HepG2 (cell line): ENCODE data around the gene RGL1. TPM values are rescaled to one million over a fixed set of nuclear protein-coding genes. Genes with fewer than 3 reads are reported as not detected.

Experiments used
- ATAC-seq: fragments of 200-7000 bp; cut with Tn5 transposase; 3 replicates; pipeline ENCODE4 v1.9.1; 2020; ENCODE audit warnings: mild to moderate bottlenecking, moderate library complexity
- BruUV-seq: library from RNA; stranded (reverse); fragments of 400-500 nt; replicated peaks from 2 replicates; lab custom pipeline; 2021; lab: Mats Ljungman, UMichigan
- CTCF ChIA-PET: fragments of 300-600 bp; formaldehyde crosslinking; extraction: SDS; loops from one replicate; lab custom pipeline; 2021; ENCODE audit warnings: low total read pairs, inconsistent platforms, low intra/inter-chr PET ratio; lab: Yijun Ruan, JAX
- POLR2A ChIA-PET: fragments of 350-600 bp; sonication (Branson Sonifier 250); formaldehyde crosslinking; loops from one replicate; lab custom pipeline; 2020; ENCODE audit warnings: antibody characterized with exemption, inconsistent platforms; lab: Yijun Ruan, JAX
- DNase-seq: peaks from one replicate; pipeline ENCODE4 v3.0.0-alpha.2; 2015; ENCODE audit warnings: low spot score
- FAIRE-seq: peaks from 3 replicates; lab custom pipeline; 2011; peaks lifted over from hg19 to GRCh38; lab: Jason Lieb, UNC
- H2AFZ ChIP-seq: one replicate; pipeline ENCODE4 v1.6.1; 2011; ENCODE audit warnings: low read length, inconsistent platforms
- H3K27ac ChIP-seq: fragments of 300-600 bp; 3 replicates; pipeline ENCODE4 v1.8.0; 2011; ENCODE audit warnings: mixed run types, mild to moderate bottlenecking, mixed read lengths, low read length, inconsistent platforms; ENCODE audit not compliant: insufficient read depth; ENCODE audit errors: extremely low read length
- H3K27me3 ChIP-seq, 2 experiments: fragments of 200-600 bp in 1 of 2; 2 replicates in 1 of 2; 3 replicates in 1 of 2; pipeline versions ENCODE4 v1.6.0 to v1.8.0; 2011; ENCODE audit warnings: low read length in 2 of 2, mild to moderate bottlenecking in 2 of 2, moderate library complexity in 2 of 2, inconsistent platforms in 1 of 2; ENCODE audit not compliant: insufficient read depth in 2 of 2, control insufficient read depth in 1 of 2
- H3K36me3 ChIP-seq, 2 experiments: fragments of 200-600 bp in 1 of 2; replicated peaks in 1 of 2; 2 replicates in 1 of 2; 3 replicates in 1 of 2; pipeline versions ENCODE4 v1.5.1 to v1.8.0; 2011; ENCODE audit warnings: low read length in 2 of 2, inconsistent platforms in 1 of 2; ENCODE audit not compliant: insufficient read depth in 2 of 2, control insufficient read depth in 1 of 2
- H3K4me1 ChIP-seq: 2 replicates; pipeline ENCODE4 v1.5.1; 2012; ENCODE audit warnings: low read length, inconsistent platforms; ENCODE audit not compliant: insufficient read depth
- H3K4me2 ChIP-seq: 2 replicates; pipeline ENCODE4 v1.6.0; 2011; ENCODE audit warnings: low read depth, low read length, inconsistent platforms
- H3K4me3 ChIP-seq, 3 experiments: fragments of 200-600 bp in 1 of 3; sonication (generic), shearing (Covaris generic) in 1 of 3; replicated peaks in 1 of 3; 2 replicates each; pipeline ENCODE4 v1.5.1; 2011 to 2016; ENCODE audit warnings: low read length in 3 of 3, inconsistent platforms in 2 of 3, low read depth in 2 of 3, mild to moderate bottlenecking in 2 of 3, control low read depth in 1 of 3, mixed read lengths in 1 of 3; ENCODE audit not compliant: insufficient read depth in 1 of 3
- H3K79me2 ChIP-seq: one replicate; pipeline ENCODE4 v1.6.1; 2011; ENCODE audit warnings: low read length, inconsistent platforms; ENCODE audit not compliant: insufficient read depth
- H3K9ac ChIP-seq: 2 replicates; pipeline ENCODE4 v1.6.0; 2011; ENCODE audit warnings: mild to moderate bottlenecking, low read depth, low read length, inconsistent platforms; ENCODE audit not compliant: insufficient read depth
- H3K9me3 ChIP-seq: 2 replicates; pipeline ENCODE4 v1.5.1; 2012; ENCODE audit warnings: mild to moderate bottlenecking, low read length
- H4K20me1 ChIP-seq: 2 replicates; pipeline ENCODE4 v1.6.0; 2011; ENCODE audit warnings: inconsistent platforms, mild to moderate bottlenecking, low read length, moderate library complexity; ENCODE audit not compliant: insufficient read depth
- CC2D1A ChIP-seq: sonication (generic); formaldehyde crosslinking; IDR thresholded peaks from 2 replicates; pipeline ENCODE4 v1.8.1; 2023; ENCODE audit warnings: mild to moderate bottlenecking, missing genetic modification reagents
- MEF2D ChIP-seq: sonication (generic); formaldehyde crosslinking; IDR thresholded peaks from 2 replicates; pipeline ENCODE4 v1.5.1; 2020; ENCODE audit warnings: mild to moderate bottlenecking, missing genetic modification reagents
- MIXL1 ChIP-seq: IDR thresholded peaks from 2 replicates; pipeline ENCODE4 v1.6.1; 2016
- PAX8 ChIP-seq: sonication (generic); formaldehyde crosslinking; IDR thresholded peaks from 2 replicates; pipeline ENCODE4 v1.8.0; 2022; ENCODE audit warnings: mild to moderate bottlenecking, missing genetic modification reagents, borderline replicate concordance
- SIN3A ChIP-seq: IDR thresholded peaks from 2 replicates; pipeline ENCODE4 v1.6.1; 2011; ENCODE audit warnings: low read depth, mild to moderate bottlenecking, control low read depth, low read length, borderline replicate concordance
- XBP1 ChIP-seq: sonication (generic); formaldehyde crosslinking; IDR thresholded peaks from 2 replicates; pipeline ENCODE4 v1.5.0; 2020; ENCODE audit warnings: missing genetic modification reagents
- ZNF367 ChIP-seq: sonication (generic); formaldehyde crosslinking; IDR thresholded peaks from 2 replicates; pipeline ENCODE4 v1.4.0; 2020; ENCODE audit warnings: missing genetic modification reagents, borderline replicate concordance
- WGBS: methylation state at CpG from one replicate; pipeline ENCODE4 v1.1.6; 2017; ENCODE audit warnings: low lambda C conversion rate; 5-methylcytosine and 5-hydroxymethylcytosine counted together
- in situ Hi-C: cut with HindIII; loops from 2 replicates; pipeline ENCODE4 v1.10.0; 2017; ENCODE audit warnings: low pct_unique_long_range_greater_than_20kb; ENCODE audit not compliant: extremely low pct_ligation_motif_present
- intact Hi-C: fragments of 100-400 bp; cut with micrococcal nuclease; formaldehyde crosslinking; loops from one replicate; pipeline ENCODE4 v1.10.0; 2022; ENCODE audit not compliant: unreplicated experiment
- polyA plus RNA-seq, 8 experiments: library from polyadenylated mRNA; depleted of rRNA in 3 of 8; stranded (reverse) in 7 of 8; unstranded in 1 of 8; fragments of >200 nt; fragmentation: Illumina TruSeq in 4 of 8; extraction: Trizol in 4 of 8; gene quantifications; 2 replicates each; pipeline versions ENCODE4 v1.2.1 to v1.2.3, GENCODE V29; 2011 to 2016; ENCODE audit warnings: low read depth in 4 of 8, missing spikeins in 1 of 8, mixed read lengths in 1 of 8; ENCODE audit not compliant: insufficient read depth in 1 of 8
- total RNA-seq, 5 experiments: library from RNA; depleted of rRNA; stranded (reverse); fragments of >200 nt; fragmentation: Illumina TruSeq; extraction: Trizol; gene quantifications; 2 replicates each; pipeline ENCODE4 v1.2.3, GENCODE V29; 2016; ENCODE audit warnings: low read depth in 1 of 5
- TF ChIP-seq, protein P1 (sequence below): sonication (generic); formaldehyde crosslinking; IDR thresholded peaks from 2 replicates; pipeline ENCODE4 v1.4.0; 2020; ENCODE audit warnings: mild to moderate bottlenecking, missing genetic modification reagents
- TF ChIP-seq, protein P2 (sequence below): sonication (generic); formaldehyde crosslinking; IDR thresholded peaks from 2 replicates; pipeline ENCODE4 v1.8.1; 2023; ENCODE audit warnings: mild to moderate bottlenecking, moderate library complexity, missing genetic modification reagents
- TF ChIP-seq, protein P3 (sequence below): sonication (generic); formaldehyde crosslinking; IDR thresholded peaks from 2 replicates; pipeline ENCODE4 v1.4.0; 2020; ENCODE audit warnings: missing genetic modification reagents

RGL1 gene
- total and polyA plus RNA-seq, 2 of the 13 experiments (the other 11 are each of a cell fraction or from before 2014, with no cell fraction given) = 3.5 to 4.7 TPM

DNA sequence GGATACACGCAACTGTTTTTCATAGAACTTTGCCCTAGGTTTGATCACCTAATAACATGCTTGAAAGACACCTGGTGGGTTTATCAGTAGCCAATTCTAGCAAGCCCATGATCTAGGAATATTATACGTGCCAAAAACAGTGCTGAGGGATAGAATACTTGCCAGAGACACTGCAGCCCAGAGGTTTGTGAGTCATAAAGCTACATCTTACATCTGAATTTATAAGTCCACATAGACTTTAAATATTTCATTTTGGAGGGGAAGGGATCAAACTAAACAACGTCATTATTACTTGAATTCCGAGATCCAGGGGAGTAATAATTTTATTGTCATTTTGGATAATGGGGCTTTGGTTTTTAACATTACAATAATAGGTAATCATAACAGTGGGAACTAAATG, 31.7 kb downstream of the RGL1 start (continued):
- TF ChIP-seq ZNF367 = no peak

DNA sequence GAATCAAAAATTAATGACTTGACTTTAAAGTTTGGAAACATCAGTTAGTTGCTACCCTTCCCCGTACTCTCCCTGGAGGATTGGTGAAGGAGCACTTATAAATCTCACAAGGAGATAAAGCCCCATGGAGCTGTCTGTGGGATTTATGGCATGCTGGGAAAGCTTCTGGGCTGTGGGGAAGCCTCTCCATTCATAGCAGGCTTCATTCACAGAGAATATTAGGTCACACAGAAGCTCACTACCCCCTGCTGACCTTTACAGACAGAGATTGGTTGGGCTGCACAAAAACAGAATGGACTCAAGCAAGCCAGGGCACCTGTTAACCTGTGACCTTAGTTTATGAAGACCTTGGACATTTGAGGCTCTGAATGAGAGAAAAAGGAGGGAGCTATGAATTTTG, 32.1 kb downstream of the RGL1 start:
- Histone ChIP-seq H4K20me1 (no peaks in the 10 kb centered on the region), H3K4me1 (peaks cover 8% of the 10 kb centered on the region), H2AFZ (no peak overlapping the region), H3K4me2 (no peak overlapping the region), H3K9ac (no peak overlapping the region), H3K36me3 (no peaks in the 10 kb centered on the region), H3K9me3 (no peaks in the 10 kb centered on the region), H3K27me3 (no peaks in the 10 kb centered on the region), H3K4me3 (no peak overlapping the region), H3K79me2 (no peaks in the 10 kb centered on the region), H3K27ac (no peak overlapping the region)
- intact Hi-C loops = no loop called here
- no peak for DNase-seq
- BruUV-seq = no TSS peak
- no peak for TF ChIP-seq XBP1 (CRISPR knock-in tag)
- TF ChIP-seq, protein P1, sequence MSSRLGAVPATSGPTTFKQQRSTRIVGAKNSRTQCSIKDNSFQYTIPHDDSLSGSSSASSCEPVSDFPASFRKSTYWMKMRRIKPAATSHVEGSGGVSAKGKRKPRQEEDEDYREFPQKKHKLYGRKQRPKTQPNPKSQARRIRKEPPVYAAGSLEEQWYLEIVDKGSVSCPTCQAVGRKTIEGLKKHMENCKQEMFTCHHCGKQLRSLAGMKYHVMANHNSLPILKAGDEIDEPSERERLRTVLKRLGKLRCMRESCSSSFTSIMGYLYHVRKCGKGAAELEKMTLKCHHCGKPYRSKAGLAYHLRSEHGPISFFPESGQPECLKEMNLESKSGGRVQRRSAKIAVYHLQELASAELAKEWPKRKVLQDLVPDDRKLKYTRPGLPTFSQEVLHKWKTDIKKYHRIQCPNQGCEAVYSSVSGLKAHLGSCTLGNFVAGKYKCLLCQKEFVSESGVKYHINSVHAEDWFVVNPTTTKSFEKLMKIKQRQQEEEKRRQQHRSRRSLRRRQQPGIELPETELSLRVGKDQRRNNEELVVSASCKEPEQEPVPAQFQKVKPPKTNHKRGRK (CRISPR knock-in tag) = no peak
- POLR2A ChIA-PET = no interaction called here
- WGBS = 100% methylated on average over 1 of the region's 1 CpG
- in situ Hi-C loops = no loop called here
- no peak; the same call in 2 of the 3 replicates for ATAC-seq
- CTCF ChIA-PET = no interaction called here
- no peak for FAIRE-seq

DNA sequence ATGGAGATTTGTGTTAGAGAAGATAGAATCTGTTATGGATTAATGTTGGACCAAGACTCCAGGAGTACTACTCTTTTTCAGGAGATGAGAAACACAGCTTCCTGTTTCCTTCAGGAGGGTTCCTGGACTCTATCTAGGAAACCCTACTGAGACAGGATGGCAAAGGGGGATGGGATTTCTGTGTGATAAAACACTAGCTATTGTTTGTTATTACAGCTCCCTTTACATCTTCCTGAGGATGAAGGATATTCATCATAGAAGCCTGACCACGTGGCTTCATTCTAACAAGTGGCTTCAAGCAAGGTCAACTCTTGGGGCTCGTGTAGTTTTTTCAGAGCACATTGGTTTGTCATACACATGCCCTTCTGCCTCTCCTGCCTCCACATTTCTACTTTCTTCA, 33.3 kb downstream of the RGL1 start:
- FAIRE-seq (no peak), DNase-seq (no peak), ATAC-seq (no peak)
- H4K20me1 ChIP-seq = no peaks in the 10 kb centered on the region
- ChIA-PET POLR2A (no interaction called here), CTCF (no interaction called here)
- H2AFZ ChIP-seq = no peak overlapping the region
- TF ChIP-seq, protein P2, sequence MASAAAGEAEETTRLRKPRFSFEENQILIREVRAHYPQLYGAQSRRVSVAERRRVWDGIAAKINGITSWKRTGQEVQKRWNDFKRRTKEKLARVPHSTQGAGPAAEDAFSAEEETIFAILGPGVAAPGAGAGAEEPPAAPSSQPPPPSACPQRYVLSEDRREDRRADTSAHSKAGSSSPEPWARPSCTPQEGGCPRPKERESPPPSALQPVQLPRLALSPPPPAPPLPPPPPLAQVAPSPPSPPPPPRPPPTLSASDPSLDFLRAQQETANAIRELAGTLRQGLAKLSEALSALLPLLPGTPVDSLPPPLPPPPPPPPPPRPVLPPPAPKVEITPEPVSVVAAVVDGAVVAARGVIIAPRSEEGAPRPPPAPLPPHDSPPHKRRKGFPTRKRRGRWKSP (CRISPR knock-in tag) = no peak
- TF ChIP-seq, protein P3, sequence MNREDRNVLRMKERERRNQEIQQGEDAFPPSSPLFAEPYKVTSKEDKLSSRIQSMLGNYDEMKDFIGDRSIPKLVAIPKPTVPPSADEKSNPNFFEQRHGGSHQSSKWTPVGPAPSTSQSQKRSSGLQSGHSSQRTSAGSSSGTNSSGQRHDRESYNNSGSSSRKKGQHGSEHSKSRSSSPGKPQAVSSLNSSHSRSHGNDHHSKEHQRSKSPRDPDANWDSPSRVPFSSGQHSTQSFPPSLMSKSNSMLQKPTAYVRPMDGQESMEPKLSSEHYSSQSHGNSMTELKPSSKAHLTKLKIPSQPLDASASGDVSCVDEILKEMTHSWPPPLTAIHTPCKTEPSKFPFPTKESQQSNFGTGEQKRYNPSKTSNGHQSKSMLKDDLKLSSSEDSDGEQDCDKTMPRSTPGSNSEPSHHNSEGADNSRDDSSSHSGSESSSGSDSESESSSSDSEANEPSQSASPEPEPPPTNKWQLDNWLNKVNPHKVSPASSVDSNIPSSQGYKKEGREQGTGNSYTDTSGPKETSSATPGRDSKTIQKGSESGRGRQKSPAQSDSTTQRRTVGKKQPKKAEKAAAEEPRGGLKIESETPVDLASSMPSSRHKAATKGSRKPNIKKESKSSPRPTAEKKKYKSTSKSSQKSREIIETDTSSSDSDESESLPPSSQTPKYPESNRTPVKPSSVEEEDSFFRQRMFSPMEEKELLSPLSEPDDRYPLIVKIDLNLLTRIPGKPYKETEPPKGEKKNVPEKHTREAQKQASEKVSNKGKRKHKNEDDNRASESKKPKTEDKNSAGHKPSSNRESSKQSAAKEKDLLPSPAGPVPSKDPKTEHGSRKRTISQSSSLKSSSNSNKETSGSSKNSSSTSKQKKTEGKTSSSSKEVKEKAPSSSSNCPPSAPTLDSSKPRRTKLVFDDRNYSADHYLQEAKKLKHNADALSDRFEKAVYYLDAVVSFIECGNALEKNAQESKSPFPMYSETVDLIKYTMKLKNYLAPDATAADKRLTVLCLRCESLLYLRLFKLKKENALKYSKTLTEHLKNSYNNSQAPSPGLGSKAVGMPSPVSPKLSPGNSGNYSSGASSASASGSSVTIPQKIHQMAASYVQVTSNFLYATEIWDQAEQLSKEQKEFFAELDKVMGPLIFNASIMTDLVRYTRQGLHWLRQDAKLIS (CRISPR knock-in tag) = no peak
- TF ChIP-seq MIXL1 (no peak), PAX8 (CRISPR knock-in tag) (no peak), CC2D1A (CRISPR knock-in tag) (no peak), SIN3A (no peak), MEF2D (no peak)
- BruUV-seq = no TSS peak
- H3K9me3 ChIP-seq = no peaks in the 10 kb centered on the region
- in situ Hi-C loops (no loop called here), intact Hi-C loops (no loop called here)
- no peaks in the 10 kb centered on the region for H3K36me3 ChIP-seq
- no peaks in the 10 kb centered on the region for H3K27me3 ChIP-seq
- H3K9ac ChIP-seq = no peak overlapping the region
- H3K27ac ChIP-seq = no peak overlapping the region
- H3K4me2 ChIP-seq = no peak overlapping the region
- WGBS = 87% methylated on average over 2 of the region's 2 CpGs
- peaks cover 20% of the 10 kb centered on the region for H3K4me1 ChIP-seq
- H3K79me2 ChIP-seq = no peaks in the 10 kb centered on the region
- H3K4me3 ChIP-seq = no peak overlapping the region
